H9 (cell line): ENCODE measurements around the gene PLEKHA8. TPM values are rescaled to one million over a fixed set of nuclear protein-coding genes. Genes with fewer than 3 reads are reported as not detected.

Source experiments
- DNase-seq: peaks from one replicate; pipeline ENCODE4 v3.0.0-alpha.2; 2017
- H2AFZ ChIP-seq: one replicate; pipeline ENCODE4 v1.6.1; 2013; ENCODE audit warnings: mild to moderate bottlenecking, low read length, control low read depth, moderate library complexity
- H2AK5ac ChIP-seq: 2 replicates; pipeline ENCODE4 v1.6.1; 2013; ENCODE audit warnings: low read length, control low read depth, mixed read lengths; ENCODE audit not compliant: insufficient read length
- H2BK120ac ChIP-seq: one replicate; pipeline ENCODE4 v1.6.1; 2013; ENCODE audit warnings: low read depth, mild to moderate bottlenecking, low read length, control low read depth, inconsistent platforms; ENCODE audit not compliant: poor library complexity, severe bottlenecking
- H2BK12ac ChIP-seq: 2 replicates; pipeline ENCODE4 v1.6.1; 2013; ENCODE audit warnings: low read length, control low read depth, mixed read lengths, low read depth; ENCODE audit not compliant: insufficient read length
- H2BK15ac ChIP-seq: 2 replicates; pipeline ENCODE4 v1.6.1; 2013; ENCODE audit warnings: low read depth, low read length, control low read depth
- H2BK20ac ChIP-seq: one replicate; pipeline ENCODE4 v1.6.1; 2013; ENCODE audit warnings: low read depth, mild to moderate bottlenecking, low read length, control low read depth, inconsistent platforms; ENCODE audit not compliant: poor library complexity, severe bottlenecking
- H2BK5ac ChIP-seq: 2 replicates; pipeline ENCODE4 v1.6.1; 2013; ENCODE audit warnings: low read length, control low read depth, mixed read lengths; ENCODE audit not compliant: insufficient read length
- H3K14ac ChIP-seq: 2 replicates; pipeline ENCODE4 v1.6.1; 2013; ENCODE audit warnings: low read length, control low read depth; ENCODE audit not compliant: insufficient read depth
- H3K18ac ChIP-seq: 2 replicates; pipeline ENCODE4 v1.6.1; 2013; ENCODE audit warnings: low read depth, mild to moderate bottlenecking, mixed read lengths, low read length, control low read depth; ENCODE audit not compliant: insufficient read length
- H3K23ac ChIP-seq: 2 replicates; pipeline ENCODE4 v1.6.1; 2013; ENCODE audit warnings: low read length, control low read depth, mixed read lengths, low read depth; ENCODE audit not compliant: insufficient read length
- H3K23me2 ChIP-seq: 2 replicates; pipeline ENCODE4 v1.6.1; 2013; ENCODE audit warnings: low read depth, mild to moderate bottlenecking, mixed read lengths, low read length, control low read depth; ENCODE audit not compliant: insufficient read length, poor library complexity, severe bottlenecking
- H3K27ac ChIP-seq: 2 replicates; pipeline ENCODE4 v1.5.1; 2013; ENCODE audit warnings: low read length, control low read depth, mixed read lengths, low read depth; ENCODE audit not compliant: insufficient read length
- H3K27me3 ChIP-seq: 2 replicates; pipeline ENCODE4 v1.6.1; 2013; ENCODE audit warnings: low read length, control low read depth, inconsistent platforms; ENCODE audit not compliant: insufficient read depth
- H3K4ac ChIP-seq: 2 replicates; pipeline ENCODE4 v1.6.1; 2013; ENCODE audit warnings: low read depth, mild to moderate bottlenecking, control low read depth, inconsistent platforms, low read length, moderate library complexity
- H3K4me1 ChIP-seq: 2 replicates; pipeline ENCODE4 v1.6.1; 2013; ENCODE audit warnings: low read length, control low read depth, inconsistent platforms; ENCODE audit not compliant: insufficient read depth
- H3K4me2 ChIP-seq: 2 replicates; pipeline ENCODE4 v1.6.1; 2013; ENCODE audit warnings: low read length, control low read depth, mixed read lengths; ENCODE audit not compliant: insufficient read length, insufficient read depth
- H3K56ac ChIP-seq: 2 replicates; pipeline ENCODE4 v1.6.1; 2013; ENCODE audit warnings: low read depth, mild to moderate bottlenecking, mixed read lengths, low read length, control low read depth; ENCODE audit not compliant: insufficient read length
- H3K79me1 ChIP-seq: 2 replicates; pipeline ENCODE4 v1.6.1; 2013; ENCODE audit warnings: low read depth, mild to moderate bottlenecking, moderate library complexity, low read length, control low read depth, inconsistent platforms; ENCODE audit not compliant: insufficient read depth, poor library complexity, severe bottlenecking
- H3K79me2 ChIP-seq: 2 replicates; pipeline ENCODE4 v1.6.1; 2013; ENCODE audit warnings: low read length, control low read depth, inconsistent platforms; ENCODE audit not compliant: insufficient read depth
- H3K9ac ChIP-seq: 2 replicates; pipeline ENCODE4 v1.6.1; 2013; ENCODE audit warnings: low read length, control low read depth, mixed read lengths; ENCODE audit not compliant: insufficient read length; ENCODE audit errors: extremely low read depth
- H3K9me3 ChIP-seq: one replicate; pipeline ENCODE4 v1.6.1; 2013; ENCODE audit warnings: low read depth, low read length, inconsistent platforms; ENCODE audit not compliant: control insufficient read depth
- H3T11ph ChIP-seq: one replicate; pipeline ENCODE4 v1.6.1; 2013; ENCODE audit warnings: mild to moderate bottlenecking, low read length, control low read depth, inconsistent platforms
- H4K20me1 ChIP-seq: one replicate; pipeline ENCODE4 v1.6.1; 2013; ENCODE audit not compliant: control insufficient read depth, insufficient read length, insufficient read depth
- H4K5ac ChIP-seq: 2 replicates; pipeline ENCODE4 v1.6.1; 2013; ENCODE audit warnings: low read depth, mild to moderate bottlenecking, mixed read lengths, low read length, control low read depth; ENCODE audit not compliant: insufficient read length
- H4K8ac ChIP-seq: replicated peaks from 2 replicates; pipeline ENCODE4 v1.6.1; 2013; ENCODE audit warnings: low read length, control low read depth, mixed read lengths, low read depth; ENCODE audit not compliant: insufficient read length
- H4K91ac ChIP-seq: 2 replicates; pipeline ENCODE4 v1.6.1; 2013; ENCODE audit warnings: low read depth, mild to moderate bottlenecking, moderate library complexity, mixed read lengths, low read length, control low read depth; ENCODE audit not compliant: insufficient read length
- H3K27ac Mint-ChIP-seq, 3 experiments: 2 replicates in 2 of 3; 3 replicates in 1 of 3; pipeline ENCODE4 v1.8.0; 2020 to 2021; ENCODE audit warnings: mixed read lengths in 3 of 3, mild to moderate bottlenecking in 1 of 3, moderate library complexity in 1 of 3
- H3K27me3 Mint-ChIP-seq: 2 replicates; pipeline ENCODE4 v1.8.0; 2021; ENCODE audit warnings: low read depth, mild to moderate bottlenecking, moderate library complexity, mixed read lengths
- H3K36me3 Mint-ChIP-seq, 3 experiments: 2 replicates in 2 of 3; 3 replicates in 1 of 3; pipeline ENCODE4 v1.8.0; 2020 to 2021; ENCODE audit warnings: low read depth in 3 of 3, mixed read lengths in 3 of 3; ENCODE audit not compliant: insufficient read depth in 1 of 3
- H3K4me1 Mint-ChIP-seq, 2 experiments: 2 replicates each; pipeline ENCODE4 v1.8.0; 2020; ENCODE audit warnings: mixed read lengths in 2 of 2
- H3K4me3 Mint-ChIP-seq, 2 experiments: 2 replicates in 1 of 2; 3 replicates in 1 of 2; pipeline ENCODE4 v1.8.0; 2020 to 2021; ENCODE audit warnings: mild to moderate bottlenecking in 2 of 2, mixed read lengths in 2 of 2, moderate library complexity in 1 of 2
- H3K9me3 Mint-ChIP-seq, 2 experiments: 2 replicates in 1 of 2; 3 replicates in 1 of 2; pipeline ENCODE4 v1.8.0; 2020; ENCODE audit warnings: mild to moderate bottlenecking in 2 of 2, mixed read lengths in 2 of 2, moderate library complexity in 1 of 2
- CTCF ChIP-seq: fragments of 200-600 bp; sonication (generic); conservative IDR thresholded peaks from 3 replicates; pipeline ENCODE4 v1.8.0; 2021; ENCODE audit warnings: antibody characterized with exemption, mild to moderate bottlenecking
- WGBS: extraction: QIAGEN DNeasy Blood & Tissue Kit; methylation state at CpG from one replicate; pipeline ENCODE4 v1.1.7; 2013; ENCODE audit warnings: missing lambda C conversion rate, low lambda C conversion rate, mixed read lengths; ENCODE audit not compliant: insufficient read length; ENCODE audit errors: extremely low coverage; 5-methylcytosine and 5-hydroxymethylcytosine counted together
- total RNA-seq: library from RNA; stranded (reverse); gene quantifications from 2 replicates; pipeline ENCODE4 v1.2.1, GENCODE V29; 2021

Gene PLEKHA8
- total RNA-seq, 1 experiment from 2014 or later = 37.0 TPM

GRCh38 chr7:30074422-30075030 lies 46.3 kb downstream of the PLEKHA8 start:
- no peak overlapping the region for H3K4me3 Mint-ChIP-seq
- no CpG with 5 or more reads among the region's 1 CpG for WGBS

More at GRCh38 chr7:30074422-30075030, 46.3 kb downstream of the PLEKHA8 start:
- no peak overlapping the region for H3T11ph ChIP-seq
- no peaks in the 10 kb centered on the region for H3K23me2 ChIP-seq
- DNase-seq = no peak
- H3K56ac ChIP-seq = no peak overlapping the region
- H3K4me2 ChIP-seq = no peak overlapping the region
- Mint-ChIP-seq H3K27ac (no peak overlapping the region), H3K36me3 (peaks cover 7 to 22% (median 22%) of the 10 kb centered on the region in 3 experiments), H3K27me3 (no peaks in the 10 kb centered on the region), H3K9me3 (no peaks in the 10 kb centered on the region), H3K4me1 (peaks cover 4 to 9% of the 10 kb centered on the region in 2 experiments; a peak in 3 of 4 replicates)
- no peak overlapping the region for H2BK12ac ChIP-seq
- no peaks in the 10 kb centered on the region for H3K9me3 ChIP-seq
- H3K23ac ChIP-seq = no peak overlapping the region
- H4K20me1 ChIP-seq = no peaks in the 10 kb centered on the region
- no peak overlapping the region for H2BK20ac ChIP-seq
- H2BK5ac ChIP-seq = no peak overlapping the region
- no peak overlapping the region for H2BK15ac ChIP-seq
- no peak overlapping the region for H4K8ac ChIP-seq
- H3K4me1 ChIP-seq = no peaks in the 10 kb centered on the region
- TF ChIP-seq CTCF = peak; percentile 63
- H4K91ac ChIP-seq = no peak overlapping the region
- no peak overlapping the region for H3K27ac ChIP-seq
- no peaks in the 10 kb centered on the region for H3K79me2 ChIP-seq
- no peak overlapping the region for H3K14ac ChIP-seq
- no peak overlapping the region for H3K4ac ChIP-seq
- no peak overlapping the region for H3K18ac ChIP-seq
- H3K79me1 ChIP-seq = no peaks in the 10 kb centered on the region
- H4K5ac ChIP-seq = no peak overlapping the region
- H2BK120ac ChIP-seq = no peak overlapping the region
- H3K9ac ChIP-seq = no peak overlapping the region
- no peak overlapping the region for H2AFZ ChIP-seq
- no peak overlapping the region for H2AK5ac ChIP-seq
- no peaks in the 10 kb centered on the region for H3K27me3 ChIP-seq
